Measurements from ENCODE around the gene DNASE1L1. TPM values are rescaled to one million over a fixed set of nuclear protein-coding genes. Genes with fewer than 3 reads are reported as not detected.

Gene DNASE1L1
- total RNA-seq, 1 experiment from 2014 or later: 17.6 TPM

DNA sequence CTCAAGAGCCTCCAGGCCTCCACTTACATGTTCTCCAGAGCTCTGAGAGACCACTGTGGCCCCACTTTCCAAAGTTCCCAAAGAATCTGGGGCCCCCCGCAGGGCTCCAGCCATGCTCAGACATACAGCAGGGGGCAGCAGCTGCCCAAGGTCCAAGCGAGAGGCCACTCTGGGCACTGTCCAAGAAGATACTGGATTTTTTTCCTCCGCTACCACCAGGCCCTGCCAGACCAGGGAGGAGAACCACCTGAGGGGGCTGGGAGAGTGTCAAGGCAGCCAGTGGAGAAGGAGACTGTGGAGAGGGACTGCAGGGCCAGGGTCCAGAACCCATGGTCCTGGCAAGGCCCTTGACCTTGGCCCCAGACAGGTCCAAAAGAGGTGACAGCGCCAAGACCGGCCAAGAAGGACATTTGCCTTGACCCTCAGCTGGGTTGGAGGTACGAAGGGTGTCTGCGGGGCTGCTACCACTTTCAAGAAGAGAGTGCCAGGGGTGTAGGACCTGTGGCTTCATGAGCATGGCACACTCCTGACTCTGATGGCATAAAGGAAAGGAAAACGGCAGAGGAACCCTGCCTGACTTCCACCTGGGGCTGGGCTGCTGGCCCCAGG lies 24.7 kb downstream of the DNASE1L1 start:
- Histone ChIP-seq H3K27me3 (ENCODE audit: low read length) (no peaks in the 10 kb centered on the region), H3K4me2 (ENCODE audit: low read depth, low read length, poor library complexity, severe bottlenecking) (no peak overlapping the region), H3K36me3 (ENCODE audit: insufficient read depth, low read length) (no peaks in the 10 kb centered on the region), H3K4me1 (ENCODE audit: low read length) (peaks cover 11% of the 10 kb centered on the region), H3K79me2 (ENCODE audit: low read length) (peaks cover 10% of the 10 kb centered on the region), H3K4me3 (ENCODE audit: low read length) (no peak overlapping the region), H3K9ac (ENCODE audit: low read length) (0 out of 2 replicates have a peak overlapping the region, but pooled peaks have one; percentile 17), H3K9me2 (replicated peaks; ENCODE audit: insufficient read depth, low read length) (no peaks in the 10 kb centered on the region), H3K27ac (ENCODE audit: low read length) (no peak overlapping the region), H3K9me3 (ENCODE audit: low read length) (no peaks in the 10 kb centered on the region), H4K20me1 (ENCODE audit: insufficient read depth, low read depth, low read length) (no peaks in the 10 kb centered on the region), H2AFZ (ENCODE audit: low read length) (no peak overlapping the region)
- no peak for DNase-seq

- Histone ChIP-seq H3K4me2 (ENCODE audit: low read depth, low read length, poor library complexity, severe bottlenecking) (no peak overlapping the region), H4K20me1 (ENCODE audit: insufficient read depth, low read depth, low read length) (no peaks in the 10 kb centered on the region), H3K4me3 (ENCODE audit: low read length) (no peak overlapping the region), H3K27me3 (ENCODE audit: low read length) (no peaks in the 10 kb centered on the region), H3K9ac (ENCODE audit: low read length) (no peak overlapping the region), H3K9me3 (ENCODE audit: low read length) (no peaks in the 10 kb centered on the region), H3K27ac (ENCODE audit: low read length) (no peak overlapping the region), H3K79me2 (ENCODE audit: low read length) (peaks cover 11% of the 10 kb centered on the region), H3K4me1 (ENCODE audit: low read length) (peaks cover 11% of the 10 kb centered on the region), H2AFZ (ENCODE audit: low read length) (no peak overlapping the region), H3K9me2 (replicated peaks; ENCODE audit: insufficient read depth, low read length) (no peaks in the 10 kb centered on the region), H3K36me3 (ENCODE audit: insufficient read depth, low read length) (no peaks in the 10 kb centered on the region)
- DNase-seq: no peak
These were observed 25.4 kb downstream of the DNASE1L1 start for GRCh38 chrX:154383359-154384283.

DNA sequence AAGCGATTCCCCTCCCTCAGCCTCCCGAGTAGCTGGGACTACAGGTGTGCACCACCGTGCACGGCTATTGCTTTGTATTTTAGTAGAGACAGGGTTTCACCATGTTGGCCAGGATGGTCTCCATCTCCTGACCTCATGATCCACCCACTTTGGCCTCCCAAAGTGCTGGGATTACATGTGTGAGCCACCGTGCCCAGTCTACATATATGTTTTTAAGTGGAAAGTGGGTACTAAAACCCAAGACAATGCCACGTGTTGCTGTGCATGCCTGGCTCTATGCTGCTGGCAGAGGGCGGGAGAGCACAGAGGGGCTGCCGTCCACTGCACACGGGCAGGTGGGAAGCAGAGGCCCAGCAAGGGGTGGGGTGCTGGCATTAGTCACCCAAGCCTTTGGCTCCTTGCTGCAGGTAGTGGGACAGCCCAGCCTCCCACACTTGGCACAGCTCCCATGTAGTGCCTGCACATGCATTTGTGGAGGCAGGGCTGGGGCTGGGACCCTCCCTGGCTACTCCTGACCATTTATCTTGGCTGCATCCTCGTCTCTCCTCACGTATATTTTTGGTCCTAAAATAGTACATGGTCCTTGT lies 26.5 kb downstream of the DNASE1L1 start:
- Histone ChIP-seq H3K27me3 (ENCODE audit: low read length) (no peaks in the 10 kb centered on the region), H3K9me3 (ENCODE audit: low read length) (no peaks in the 10 kb centered on the region), H3K27ac (ENCODE audit: low read length) (no peak overlapping the region), H3K9ac (ENCODE audit: low read length) (no peak overlapping the region), H3K9me2 (replicated peaks; ENCODE audit: insufficient read depth, low read length) (no peaks in the 10 kb centered on the region), H3K4me2 (ENCODE audit: low read depth, low read length, poor library complexity, severe bottlenecking) (no peak overlapping the region), H2AFZ (ENCODE audit: low read length) (no peak overlapping the region), H3K4me3 (ENCODE audit: low read length) (no peak overlapping the region), H3K36me3 (ENCODE audit: insufficient read depth, low read length) (no peaks in the 10 kb centered on the region), H4K20me1 (ENCODE audit: insufficient read depth, low read depth, low read length) (no peaks in the 10 kb centered on the region), H3K79me2 (ENCODE audit: low read length) (peaks cover 11% of the 10 kb centered on the region), H3K4me1 (ENCODE audit: low read length) (peaks cover 19% of the 10 kb centered on the region)
- no peak for DNase-seq

DNA sequence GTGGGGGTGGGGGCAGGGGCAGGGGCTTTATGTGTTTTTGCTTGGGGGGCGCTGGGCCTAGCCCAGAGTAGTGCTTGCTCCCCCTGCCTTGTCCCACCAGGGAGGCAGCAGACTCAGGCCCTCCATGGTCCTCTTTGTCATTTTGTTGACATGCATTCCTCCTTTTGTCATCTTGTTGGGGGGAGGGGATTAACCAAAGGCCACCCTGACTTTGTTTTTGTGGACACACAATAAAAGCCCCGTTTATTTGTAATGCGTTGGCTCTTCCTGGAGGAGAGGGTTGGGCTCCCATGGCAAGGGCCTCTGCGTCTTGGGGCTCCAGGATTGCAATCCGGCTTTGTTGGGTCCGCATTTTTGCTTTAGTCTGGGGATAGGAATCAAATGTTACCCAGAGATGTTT lies 27.8 kb downstream of the DNASE1L1 start:
- Histone ChIP-seq H3K36me3 (ENCODE audit: insufficient read depth, low read length) (no peaks in the 10 kb centered on the region), H3K4me3 (ENCODE audit: low read length) (no peak overlapping the region), H3K27me3 (ENCODE audit: low read length) (no peaks in the 10 kb centered on the region), H2AFZ (ENCODE audit: low read length) (no peak overlapping the region), H3K4me2 (ENCODE audit: low read depth, low read length, poor library complexity, severe bottlenecking) (no peak overlapping the region), H3K9me2 (replicated peaks; ENCODE audit: insufficient read depth, low read length) (no peaks in the 10 kb centered on the region), H3K79me2 (ENCODE audit: low read length) (peaks cover 11% of the 10 kb centered on the region), H3K9ac (ENCODE audit: low read length) (no peak overlapping the region), H4K20me1 (ENCODE audit: insufficient read depth, low read depth, low read length) (no peaks in the 10 kb centered on the region), H3K4me1 (ENCODE audit: low read length) (peaks cover 24% of the 10 kb centered on the region), H3K27ac (ENCODE audit: low read length) (no peak overlapping the region), H3K9me3 (ENCODE audit: low read length) (no peaks in the 10 kb centered on the region)
- no peak for DNase-seq

DNA sequence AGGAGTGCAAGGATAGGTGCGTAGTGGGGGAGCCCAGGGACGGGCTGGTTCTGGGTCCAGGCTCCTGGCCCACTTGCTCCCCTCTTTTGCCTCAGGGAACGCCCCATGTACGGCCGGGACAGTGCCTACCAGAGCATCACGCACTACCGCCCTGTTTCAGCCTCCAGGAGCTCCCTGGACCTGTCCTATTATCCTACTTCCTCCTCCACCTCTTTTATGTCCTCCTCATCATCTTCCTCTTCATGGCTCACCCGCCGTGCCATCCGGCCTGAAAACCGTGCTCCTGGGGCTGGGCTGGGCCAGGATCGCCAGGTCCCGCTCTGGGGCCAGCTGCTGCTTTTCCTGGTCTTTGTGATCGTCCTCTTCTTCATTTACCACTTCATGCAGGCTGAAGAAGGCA lies 28.3 kb downstream of the DNASE1L1 start:
- DNase-seq: no peak
- peak overlapping the region; percentile 95 for H3K9ac ChIP-seq (ENCODE audit: low read length)

GRCh38 chrX:154380153-154380552 lies 28.9 kb downstream of the DNASE1L1 start:
- Histone ChIP-seq H3K9ac (ENCODE audit: low read length) (peak overlapping the region; percentile 95), H3K27me3 (ENCODE audit: low read length) (no peaks in the 10 kb centered on the region), H4K20me1 (ENCODE audit: insufficient read depth, low read depth, low read length) (no peaks in the 10 kb centered on the region), H3K36me3 (ENCODE audit: insufficient read depth, low read length) (no peaks in the 10 kb centered on the region), H3K79me2 (ENCODE audit: low read length) (peaks cover 11% of the 10 kb centered on the region), H3K4me1 (ENCODE audit: low read length) (peaks cover 24% of the 10 kb centered on the region), H3K4me2 (ENCODE audit: low read depth, low read length, poor library complexity, severe bottlenecking) (peak overlapping the region; percentile 80), H3K9me3 (ENCODE audit: low read length) (no peaks in the 10 kb centered on the region), H3K4me3 (ENCODE audit: low read length) (peak overlapping the region; percentile 85), H3K27ac (ENCODE audit: low read length) (no peak overlapping the region), H2AFZ (ENCODE audit: low read length) (no peak overlapping the region), H3K9me2 (replicated peaks; ENCODE audit: insufficient read depth, low read length) (no peaks in the 10 kb centered on the region)
- no peak for DNase-seq

More for the DNA sequence above, 28.3 kb downstream of the DNASE1L1 start:
- Histone ChIP-seq H4K20me1 (ENCODE audit: insufficient read depth, low read depth, low read length) (no peaks in the 10 kb centered on the region), H3K4me3 (ENCODE audit: low read length) (peak overlapping the region; percentile 85; the same call in 1 of the 2 replicates), H3K27ac (ENCODE audit: low read length) (no peak overlapping the region), H3K27me3 (ENCODE audit: low read length) (no peaks in the 10 kb centered on the region), H3K36me3 (ENCODE audit: insufficient read depth, low read length) (no peaks in the 10 kb centered on the region), H3K4me2 (ENCODE audit: low read depth, low read length, poor library complexity, severe bottlenecking) (peak overlapping the region; percentile 80), H3K4me1 (ENCODE audit: low read length) (peaks cover 24% of the 10 kb centered on the region), H3K9me3 (ENCODE audit: low read length) (no peaks in the 10 kb centered on the region), H3K9me2 (replicated peaks; ENCODE audit: insufficient read depth, low read length) (no peaks in the 10 kb centered on the region), H2AFZ (ENCODE audit: low read length) (no peak overlapping the region), H3K79me2 (ENCODE audit: low read length) (peaks cover 11% of the 10 kb centered on the region)

GRCh38 chrX:154379569-154379951 lies 29.5 kb downstream of the DNASE1L1 start:
- Histone ChIP-seq H3K4me1 (ENCODE audit: low read length) (peaks cover 23% of the 10 kb centered on the region), H3K79me2 (ENCODE audit: low read length) (peaks cover 11% of the 10 kb centered on the region), H3K36me3 (ENCODE audit: insufficient read depth, low read length) (no peaks in the 10 kb centered on the region), H3K9me3 (ENCODE audit: low read length) (no peaks in the 10 kb centered on the region), H3K4me3 (ENCODE audit: low read length) (peak overlapping the region; percentile 85), H2AFZ (ENCODE audit: low read length) (no peak overlapping the region; the same call in 1 of the 2 replicates), H3K27ac (ENCODE audit: low read length) (peak overlapping the region; percentile 64), H3K9me2 (replicated peaks; ENCODE audit: insufficient read depth, low read length) (no peaks in the 10 kb centered on the region), H3K4me2 (ENCODE audit: low read depth, low read length, poor library complexity, severe bottlenecking) (peak overlapping the region; percentile 80), H3K9ac (ENCODE audit: low read length) (peak overlapping the region; percentile 95), H3K27me3 (ENCODE audit: low read length) (no peaks in the 10 kb centered on the region), H4K20me1 (ENCODE audit: insufficient read depth, low read depth, low read length) (no peaks in the 10 kb centered on the region)
- DNase-seq: no peak
